ENCODE results near the gene AHCTF1. TPM values are rescaled to one million over a fixed set of nuclear protein-coding genes. Genes with fewer than 3 reads are reported as not detected.

The AHCTF1 gene
- total and polyA plus RNA-seq, 2 donors (not counting 3 experiments of a cell fraction or from before 2014, with no cell fraction given): 5.5 to 32.1 TPM

DNA sequence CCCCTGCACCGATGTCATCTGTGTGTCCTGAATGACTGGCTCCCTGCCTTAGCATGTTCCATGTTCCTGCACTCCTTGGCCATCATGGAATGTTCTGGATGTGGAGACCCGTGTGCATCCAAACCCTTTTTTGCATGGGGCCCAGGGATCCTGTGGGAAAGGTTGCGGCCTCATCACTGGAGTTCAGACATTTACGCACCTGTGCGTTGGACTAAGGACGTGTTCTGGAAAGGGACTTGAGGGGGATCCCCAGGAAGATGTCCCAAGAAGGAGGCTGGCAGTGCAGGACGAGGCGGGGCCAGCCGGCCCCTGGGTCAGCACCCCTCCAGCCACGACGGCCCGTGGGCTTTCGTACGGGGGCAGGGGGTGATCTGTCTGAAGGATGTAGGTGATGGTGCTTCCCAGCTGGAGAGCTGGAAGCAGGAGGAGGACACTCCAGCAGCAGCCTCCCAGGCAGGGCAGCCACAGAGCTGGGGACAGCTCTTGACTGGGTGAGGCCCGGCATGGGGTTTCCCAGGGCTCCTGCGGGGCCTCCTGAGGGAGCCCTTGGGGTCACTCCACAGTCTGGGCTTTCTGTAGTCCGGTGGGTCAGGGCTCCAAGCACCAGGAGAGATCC, 140.3 kb downstream of the AHCTF1 start:
- no TSS peak for BruUV-seq (replicated peaks)
- FAIRE-seq (no peak), DNase-seq (ENCODE audit: low read depth, low spot score) (no peak)
- Histone ChIP-seq H3K9me3 (replicated peaks; ENCODE audit: control insufficient read depth, insufficient read depth, low read length) (no peaks in the 10 kb centered on the region), H3K4me1 (ENCODE audit: control insufficient read depth, extremely low read depth, insufficient read depth, low read length) (no peaks in the 10 kb centered on the region), H3K27ac (ENCODE audit: insufficient read depth, low read depth, low read length) (no peak overlapping the region), H3K4me2 (ENCODE audit: insufficient read depth, low read length) (no peak overlapping the region), H3K9me1 (replicated peaks; ENCODE audit: control insufficient read depth, extremely low read depth, insufficient read depth, low read length) (no peaks in the 10 kb centered on the region), H2AFZ (ENCODE audit: low read depth, low read length) (no peak overlapping the region), H3K27me3 (ENCODE audit: control insufficient read depth in 2 of 2, insufficient read depth in 2 of 2, low read length in 2 of 2) (no peaks in the 10 kb centered on the region), H4K20me1 (replicated peaks; ENCODE audit: control insufficient read depth, extremely low read depth, insufficient read depth, low read length) (no peaks in the 10 kb centered on the region), H3K9ac (replicated peaks; ENCODE audit: extremely low read depth, insufficient read depth, low read length) (no peak overlapping the region), H3K79me2 (ENCODE audit: control insufficient read depth, insufficient read depth, low read length) (no peaks in the 10 kb centered on the region), H3K36me3 (ENCODE audit: control insufficient read depth in 2 of 2, extremely low read depth in 1 of 2, insufficient read depth in 2 of 2, low read length in 2 of 2) (no peaks in the 10 kb centered on the region), H3K4me3 (replicated peaks in 1 of 3; ENCODE audit: insufficient read depth in 1 of 3, low read depth in 1 of 3, low read length in 3 of 3) (no peak overlapping the region)
- intact Hi-C loops (cut with micrococcal nuclease) (no loop called here), dilution Hi-C loops (cut with MboI; ENCODE audit: extremely low pct_ligation_motif_present, low sequenced_read_pairs) (no loop called here)
- CTCF ChIA-PET: no interaction called here
- POLR2A ChIA-PET: no interaction called here
- TF ChIP-seq POLR2AphosphoS5 (IDR thresholded peaks at IDR 0.05; ENCODE audit: insufficient read depth, low read depth, low read length) (no peak), POLR2A (IDR thresholded peaks at IDR 0.05; ENCODE audit: low read depth, low read length) (no peak), MYC (IDR thresholded peaks at IDR 0.05; ENCODE audit: low read depth, low read length) (no peak), FOS (IDR thresholded peaks at IDR 0.05; ENCODE audit: borderline replicate concordance, insufficient read depth, low read length) (no peak), EZH2 (IDR thresholded peaks at IDR 0.05; ENCODE audit: borderline replicate concordance, low read depth, low read length, severe bottlenecking) (no peak), JUN (IDR thresholded peaks at IDR 0.05; ENCODE audit: borderline replicate concordance, insufficient read depth, insufficient read length, low read depth) (no peak), GATA2 (IDR thresholded peaks at IDR 0.05; ENCODE audit: insufficient read depth, insufficient read length, low read depth, low read length) (no peak)
- TF ChIP-seq, protein P1, sequence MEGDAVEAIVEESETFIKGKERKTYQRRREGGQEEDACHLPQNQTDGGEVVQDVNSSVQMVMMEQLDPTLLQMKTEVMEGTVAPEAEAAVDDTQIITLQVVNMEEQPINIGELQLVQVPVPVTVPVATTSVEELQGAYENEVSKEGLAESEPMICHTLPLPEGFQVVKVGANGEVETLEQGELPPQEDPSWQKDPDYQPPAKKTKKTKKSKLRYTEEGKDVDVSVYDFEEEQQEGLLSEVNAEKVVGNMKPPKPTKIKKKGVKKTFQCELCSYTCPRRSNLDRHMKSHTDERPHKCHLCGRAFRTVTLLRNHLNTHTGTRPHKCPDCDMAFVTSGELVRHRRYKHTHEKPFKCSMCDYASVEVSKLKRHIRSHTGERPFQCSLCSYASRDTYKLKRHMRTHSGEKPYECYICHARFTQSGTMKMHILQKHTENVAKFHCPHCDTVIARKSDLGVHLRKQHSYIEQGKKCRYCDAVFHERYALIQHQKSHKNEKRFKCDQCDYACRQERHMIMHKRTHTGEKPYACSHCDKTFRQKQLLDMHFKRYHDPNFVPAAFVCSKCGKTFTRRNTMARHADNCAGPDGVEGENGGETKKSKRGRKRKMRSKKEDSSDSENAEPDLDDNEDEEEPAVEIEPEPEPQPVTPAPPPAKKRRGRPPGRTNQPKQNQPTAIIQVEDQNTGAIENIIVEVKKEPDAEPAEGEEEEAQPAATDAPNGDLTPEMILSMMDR (IDR thresholded peaks at IDR 0.05; ENCODE audit: extremely low read depth in 1 of 2, insufficient read depth in 1 of 2, low read depth in 1 of 2, low read length in 2 of 2): no peak
- TF ChIP-seq, protein P2, sequence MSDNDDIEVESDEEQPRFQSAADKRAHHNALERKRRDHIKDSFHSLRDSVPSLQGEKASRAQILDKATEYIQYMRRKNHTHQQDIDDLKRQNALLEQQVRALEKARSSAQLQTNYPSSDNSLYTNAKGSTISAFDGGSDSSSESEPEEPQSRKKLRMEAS (IDR thresholded peaks at IDR 0.05; ENCODE audit: insufficient read depth, insufficient read length): no peak

Data from endothelial cell of umbilical vein (primary cell).